ENCODE measurements around the gene NXPH1. TPM values are rescaled to one million over a fixed set of nuclear protein-coding genes. Genes with fewer than 3 reads are reported as not detected.

The NXPH1 gene
- total RNA-seq, 3 donors from 2014 or later, result 0.29 TPM; not detected in 2

- H3K9me3 ChIP-seq, result peaks cover 0 to 28% of the 10 kb centered on the region in 2 donors
- intact Hi-C loops (cut with DNase I; ENCODE audit: low total_unique reads), result no loop called here
- no peaks in the 10 kb centered on the region for H3K27me3 ChIP-seq
- no peak overlapping the region for H3K27ac ChIP-seq
- H3K4me3 ChIP-seq, result no peak overlapping the region
- DNase-seq (ENCODE audit: low spot score in 2 of 2), result no peak
- no peaks in the 10 kb centered on the region for H3K36me3 ChIP-seq
- TF ChIP-seq POLR2A (IDR thresholded peaks at IDR 0.05), result no peak
- no peak for TF ChIP-seq CTCF (IDR thresholded peaks at IDR 0.05)
- no peak for TF ChIP-seq POLR2AphosphoS5 (IDR thresholded peaks at IDR 0.05)
- no peaks in the 10 kb centered on the region for H3K4me1 ChIP-seq
Measured at GRCh38 chr7:8480527-8480926, 47.1 kb downstream of the NXPH1 start.

- TF ChIP-seq POLR2AphosphoS5 (IDR thresholded peaks at IDR 0.05), result no peak
- TF ChIP-seq CTCF (IDR thresholded peaks at IDR 0.05), result no peak
- no peak for TF ChIP-seq POLR2A (IDR thresholded peaks at IDR 0.05)
- intact Hi-C loops (cut with DNase I; ENCODE audit: low total_unique reads), result no loop called here
- H3K9me3 ChIP-seq, result peaks cover 0 to 28% of the 10 kb centered on the region in 2 donors
- no peak overlapping the region for H3K4me3 ChIP-seq
- H3K27me3 ChIP-seq, result no peaks in the 10 kb centered on the region
- no peaks in the 10 kb centered on the region for H3K36me3 ChIP-seq
- no peaks in the 10 kb centered on the region for H3K4me1 ChIP-seq
- no peak for DNase-seq (ENCODE audit: low spot score in 2 of 2)
- no peak overlapping the region for H3K27ac ChIP-seq
Measured at GRCh38 chr7:8481096-8481495, 47.7 kb downstream of the NXPH1 start.

- DNase-seq (ENCODE audit: low spot score in 2 of 2), result no peak
- H3K4me3 ChIP-seq, result no peak overlapping the region
- peaks cover 0 to 28% of the 10 kb centered on the region in 2 donors for H3K9me3 ChIP-seq
- no peaks in the 10 kb centered on the region for H3K27me3 ChIP-seq
- no peak for TF ChIP-seq CTCF (IDR thresholded peaks at IDR 0.05)
- no peak for TF ChIP-seq POLR2AphosphoS5 (IDR thresholded peaks at IDR 0.05)
- TF ChIP-seq POLR2A (IDR thresholded peaks at IDR 0.05), result no peak
- H3K27ac ChIP-seq, result no peak overlapping the region
- no peaks in the 10 kb centered on the region for H3K4me1 ChIP-seq
- H3K36me3 ChIP-seq, result no peaks in the 10 kb centered on the region
- intact Hi-C loops (cut with DNase I; ENCODE audit: low total_unique reads), result no loop called here
Measured at GRCh38 chr7:8481752-8482446, 48.5 kb downstream of the NXPH1 start.

- Histone ChIP-seq H3K9me3 (no peaks in the 10 kb centered on the region), H3K36me3 (no peaks in the 10 kb centered on the region), H3K27me3 (no peaks in the 10 kb centered on the region), H3K27ac (no peak overlapping the region), H3K4me3 (no peak overlapping the region), H3K4me1 (no peaks in the 10 kb centered on the region)
- TF ChIP-seq CTCF (IDR thresholded peaks at IDR 0.05) (no peak), POLR2A (IDR thresholded peaks at IDR 0.05) (no peak), POLR2AphosphoS5 (IDR thresholded peaks at IDR 0.05) (no peak)
- no peak for DNase-seq (ENCODE audit: low spot score in 2 of 2)
- intact Hi-C loops (cut with DNase I; ENCODE audit: low total_unique reads), result no loop called here
Measured at GRCh38 chr7:8490391-8491045, 57.1 kb downstream of the NXPH1 start.

GRCh38 chr7:8491106-8491505, 57.7 kb downstream of the NXPH1 start:
- no peak for TF ChIP-seq POLR2A (IDR thresholded peaks at IDR 0.05)
- TF ChIP-seq CTCF (IDR thresholded peaks at IDR 0.05), result no peak
- no peak for TF ChIP-seq POLR2AphosphoS5 (IDR thresholded peaks at IDR 0.05)
- intact Hi-C loops (cut with DNase I; ENCODE audit: low total_unique reads), result no loop called here
- no peak overlapping the region for H3K27ac ChIP-seq
- H3K36me3 ChIP-seq, result no peaks in the 10 kb centered on the region
- no peak overlapping the region for H3K4me3 ChIP-seq
- no peaks in the 10 kb centered on the region for H3K27me3 ChIP-seq
- no peaks in the 10 kb centered on the region for H3K9me3 ChIP-seq
- no peak for DNase-seq (ENCODE audit: low spot score in 2 of 2)
- H3K4me1 ChIP-seq, result no peaks in the 10 kb centered on the region
